Retinal pigment epithelial cell (primary cell): ENCODE results near the gene ADORA1.

ENCODE experiments used
- DNase-seq: peaks from one replicate; pipeline ENCODE4 v3.0.0-alpha.2; 2010; ENCODE audit warnings: low read depth
- H3K4me3 ChIP-seq: 2 replicates; pipeline ENCODE4 v1.5.1; 2011; ENCODE audit warnings: mild to moderate bottlenecking, low read length, control low read depth, moderate library complexity
- CTCF ChIP-seq: conservative IDR thresholded peaks from 2 replicates; pipeline ENCODE4 v1.5.1; 2011; ENCODE audit warnings: low read depth, low read length, control low read depth, inconsistent platforms

Gene ADORA1

DNA sequence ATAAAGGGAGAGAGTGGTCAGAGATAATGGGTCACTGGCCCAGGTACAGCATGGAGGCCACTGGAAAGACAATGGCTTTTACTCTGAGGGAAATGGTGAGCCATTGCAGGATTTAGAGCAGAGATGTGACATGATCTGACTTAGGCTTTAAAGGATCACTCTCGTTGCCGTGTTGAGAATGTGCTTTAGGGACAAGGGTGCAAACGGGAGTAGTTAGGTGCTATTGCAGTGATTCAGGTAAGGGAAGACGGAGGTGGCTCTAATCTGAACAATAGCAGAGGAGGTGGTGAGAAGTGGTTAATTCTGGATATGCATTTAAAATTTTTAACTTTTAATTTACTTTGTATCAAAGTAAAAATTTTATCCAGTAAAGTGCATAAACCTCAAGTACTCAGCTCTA, 9.8 kb downstream of the ADORA1 start:
- TF ChIP-seq CTCF, result no peak
- no peak for DNase-seq

DNA sequence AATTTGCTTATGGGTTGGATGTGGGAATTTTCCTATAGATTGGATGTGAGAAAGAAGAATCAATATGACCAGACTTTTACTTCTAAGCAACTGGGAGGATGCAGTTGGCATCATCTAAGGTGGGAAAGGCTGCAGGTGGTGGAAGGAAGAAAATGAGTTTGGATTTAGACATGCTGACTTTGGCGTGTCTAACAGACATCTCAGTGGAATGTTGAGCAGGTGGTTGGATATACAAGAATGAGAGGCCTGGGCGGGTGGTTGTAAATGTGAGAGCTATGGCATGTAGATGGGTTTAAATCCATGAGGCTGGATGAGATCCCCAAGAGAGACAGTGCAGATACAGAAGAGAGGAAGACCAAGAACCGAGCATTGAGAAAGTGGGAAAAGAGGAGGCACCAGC, 10.5 kb downstream of the ADORA1 start:
- no peak for TF ChIP-seq CTCF
- no peak overlapping the region for H3K4me3 ChIP-seq
- no peak for DNase-seq

More for the DNA sequence above, 9.8 kb downstream of the ADORA1 start:
- no peak overlapping the region for H3K4me3 ChIP-seq

GRCh38 chr1:203139976-203140475, 12.5 kb downstream of the ADORA1 start:
- H3K4me3 ChIP-seq, result no peak overlapping the region
- DNase-seq, result no peak
- no peak for TF ChIP-seq CTCF

- no peak for DNase-seq
- TF ChIP-seq CTCF, result no peak
- H3K4me3 ChIP-seq, result no peak overlapping the region
Measured at GRCh38 chr1:203140743-203141520, 13.4 kb downstream of the ADORA1 start.

- H3K4me3 ChIP-seq, result no peak overlapping the region
- TF ChIP-seq CTCF, result no peak
- DNase-seq, result no peak
Measured at GRCh38 chr1:203142124-203142523, 14.6 kb downstream of the ADORA1 start.

DNA sequence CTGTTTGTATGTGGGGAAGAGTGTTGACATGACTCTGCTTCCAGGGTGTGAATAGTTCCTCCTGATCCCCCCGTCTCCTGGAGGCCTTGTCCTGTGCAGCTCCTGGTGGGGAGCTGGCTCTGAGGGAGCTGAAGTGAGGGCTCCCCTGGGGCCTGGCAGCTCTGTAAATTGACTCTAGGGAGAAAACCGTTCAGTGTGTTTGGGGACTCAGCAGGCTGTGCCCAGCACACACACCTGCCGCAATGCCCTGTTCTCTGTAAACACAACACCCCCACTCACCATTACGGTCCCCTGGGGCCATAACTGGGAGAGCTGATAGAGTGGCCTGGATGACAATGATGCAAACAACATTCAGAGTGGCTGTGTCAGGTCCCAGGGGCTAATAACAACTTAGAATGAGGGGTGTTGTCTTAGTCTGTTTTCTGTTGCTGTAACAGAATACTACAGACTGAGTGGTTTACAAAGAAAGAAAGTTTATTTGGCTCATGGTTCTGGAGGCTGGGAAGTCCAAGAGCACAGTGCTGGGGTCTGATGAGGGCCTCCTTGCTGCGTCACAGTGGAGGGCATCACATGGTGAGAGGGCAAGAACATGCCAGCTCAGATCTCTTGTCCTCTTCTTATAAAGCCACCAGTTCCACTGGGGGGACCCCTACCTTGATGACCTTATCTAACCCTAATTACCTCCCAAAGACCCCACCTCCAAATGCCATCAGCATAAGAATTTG, 15.3 kb downstream of the ADORA1 start:
- TF ChIP-seq CTCF, result no peak
- no peak overlapping the region for H3K4me3 ChIP-seq
- no peak for DNase-seq

DNA sequence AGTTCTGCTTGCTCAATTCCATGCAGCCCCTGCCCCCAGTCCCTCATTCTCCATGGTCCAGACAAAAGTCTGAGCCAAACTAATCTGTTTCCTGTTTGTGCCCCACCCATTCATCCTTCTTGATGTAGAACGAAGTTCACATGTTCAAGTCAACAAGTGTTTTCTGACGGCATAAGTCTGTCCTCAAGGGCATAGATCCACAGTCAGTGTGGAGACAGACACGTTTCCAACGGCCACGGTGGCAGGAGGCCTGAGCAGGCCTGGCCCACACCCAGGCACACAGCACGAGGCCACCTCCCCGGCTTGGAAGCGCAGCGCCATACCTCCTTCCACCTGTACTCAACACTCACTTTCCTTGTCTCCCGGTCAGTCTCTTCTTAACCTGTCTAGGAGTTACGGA, 16.1 kb downstream of the ADORA1 start:
- no peak for TF ChIP-seq CTCF
- no peak for DNase-seq
- no peak overlapping the region for H3K4me3 ChIP-seq
